GM12873 (cell line): ENCODE results near the gene FAM162B.

Experiments
- TF ChIP-seq, protein P1 (sequence below): IDR thresholded peaks from 2 replicates; pipeline ENCODE4 v1.5.1; 2012; ENCODE audit warnings: low read depth, mild to moderate bottlenecking, moderate library complexity, low read length, control low read depth; ENCODE audit not compliant: insufficient read depth; ENCODE audit errors: missing control alignments

FAM162B gene

DNA sequence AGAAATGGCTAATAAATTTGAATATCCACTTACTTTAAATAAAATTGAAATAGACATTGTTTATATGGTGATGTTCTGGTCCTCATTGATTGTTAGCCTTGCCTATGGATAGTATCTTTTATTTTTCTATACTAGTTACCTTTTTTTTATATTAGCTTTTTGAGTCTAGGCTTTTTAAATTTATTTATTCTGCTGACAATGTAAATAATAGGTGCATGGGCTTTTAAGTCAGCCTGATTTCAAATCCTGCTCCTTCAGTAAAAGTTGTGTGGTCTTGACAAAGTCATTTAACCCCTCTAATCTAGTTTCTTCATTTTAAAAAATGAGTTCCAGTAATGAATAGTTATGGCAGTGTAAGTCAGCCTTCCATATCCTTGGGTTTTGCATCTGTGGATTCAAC lies 38.6 kb downstream of the FAM162B start:
- TF ChIP-seq, protein P1, sequence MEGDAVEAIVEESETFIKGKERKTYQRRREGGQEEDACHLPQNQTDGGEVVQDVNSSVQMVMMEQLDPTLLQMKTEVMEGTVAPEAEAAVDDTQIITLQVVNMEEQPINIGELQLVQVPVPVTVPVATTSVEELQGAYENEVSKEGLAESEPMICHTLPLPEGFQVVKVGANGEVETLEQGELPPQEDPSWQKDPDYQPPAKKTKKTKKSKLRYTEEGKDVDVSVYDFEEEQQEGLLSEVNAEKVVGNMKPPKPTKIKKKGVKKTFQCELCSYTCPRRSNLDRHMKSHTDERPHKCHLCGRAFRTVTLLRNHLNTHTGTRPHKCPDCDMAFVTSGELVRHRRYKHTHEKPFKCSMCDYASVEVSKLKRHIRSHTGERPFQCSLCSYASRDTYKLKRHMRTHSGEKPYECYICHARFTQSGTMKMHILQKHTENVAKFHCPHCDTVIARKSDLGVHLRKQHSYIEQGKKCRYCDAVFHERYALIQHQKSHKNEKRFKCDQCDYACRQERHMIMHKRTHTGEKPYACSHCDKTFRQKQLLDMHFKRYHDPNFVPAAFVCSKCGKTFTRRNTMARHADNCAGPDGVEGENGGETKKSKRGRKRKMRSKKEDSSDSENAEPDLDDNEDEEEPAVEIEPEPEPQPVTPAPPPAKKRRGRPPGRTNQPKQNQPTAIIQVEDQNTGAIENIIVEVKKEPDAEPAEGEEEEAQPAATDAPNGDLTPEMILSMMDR: no peak

DNA sequence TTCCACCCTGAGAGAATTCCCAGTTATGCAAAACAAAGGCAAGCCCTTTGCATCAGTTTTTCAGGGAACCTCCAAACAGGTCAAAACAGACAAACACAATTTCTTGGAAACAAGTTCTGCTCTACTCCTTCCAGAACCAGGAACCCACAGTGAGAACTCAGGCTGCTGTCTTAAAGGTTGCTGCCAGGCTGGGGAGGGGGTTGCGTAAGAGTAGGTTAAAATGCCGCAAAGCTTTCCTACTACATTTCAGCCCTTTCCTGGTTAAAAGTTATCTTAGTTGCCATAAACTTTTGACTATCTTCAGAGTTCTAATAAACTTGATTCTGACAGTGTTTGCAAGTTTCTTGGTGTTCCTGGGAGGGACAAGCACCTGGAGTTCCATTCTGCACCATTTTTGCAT lies 50.8 kb downstream of the FAM162B start:
- TF ChIP-seq, protein P1: no peak

DNA sequence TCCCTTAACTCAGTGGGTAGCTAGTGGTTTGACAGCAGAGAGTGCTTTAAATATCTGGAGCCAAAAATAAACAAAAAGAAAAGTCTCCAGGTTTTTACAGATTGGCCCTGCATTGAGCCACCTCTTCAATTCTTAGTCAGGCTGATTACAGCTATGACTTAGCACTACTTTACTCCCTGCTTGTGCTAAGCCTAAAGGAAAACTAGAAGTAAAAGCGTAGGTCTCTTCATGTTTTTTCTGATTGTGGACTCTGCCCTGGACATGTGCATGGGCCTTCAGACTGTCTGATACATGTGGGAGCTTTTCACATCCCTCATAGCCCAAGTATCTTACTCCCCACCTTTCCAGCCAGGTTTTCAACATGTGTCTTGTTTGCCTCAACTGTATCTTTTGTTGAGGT lies 51.2 kb downstream of the FAM162B start:
- TF ChIP-seq, protein P1: no peak

DNA sequence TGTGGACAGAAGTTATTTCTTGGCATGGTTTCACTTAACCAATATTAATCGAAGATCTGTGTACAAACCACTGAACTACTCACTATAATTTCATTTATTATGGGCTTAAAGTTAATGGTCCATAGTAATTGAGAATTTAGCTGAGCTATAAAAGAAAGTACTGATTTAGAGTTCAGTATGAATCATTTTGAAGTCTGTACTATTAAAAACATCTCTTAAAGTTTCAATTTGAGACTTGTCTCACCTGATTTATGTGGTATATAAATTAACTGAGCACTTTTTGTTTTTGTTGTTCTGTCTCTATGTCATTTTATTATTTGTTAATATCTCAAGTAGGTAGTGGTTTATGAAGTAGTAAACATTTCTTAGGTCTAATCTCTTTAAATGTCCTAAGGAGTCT lies 59.6 kb downstream of the FAM162B start:
- TF ChIP-seq, protein P1: no peak
